ENCODE data around the gene RGPD8. TPM values are rescaled to one million over a fixed set of nuclear protein-coding genes. Genes with fewer than 3 reads are reported as not detected.

RGPD8 gene
- total and polyA plus RNA-seq, 2 of the 13 experiments (the other 11 are each of a cell fraction or from before 2014, with no cell fraction given), result 2.3 to 12.8 TPM

GRCh38 chr2:112476434-112476833, 43.0 kb upstream of the RGPD8 start:
- Histone ChIP-seq H3K36me3 (replicated peaks in 1 of 2; ENCODE audit: control insufficient read depth in 1 of 2, insufficient read depth in 2 of 2, low read length in 2 of 2) (no peaks in the 10 kb centered on the region), H3K27ac (ENCODE audit: extremely low read length, insufficient read depth, low read length) (no peak overlapping the region), H4K20me1 (ENCODE audit: insufficient read depth, low read length) (no peaks in the 10 kb centered on the region), H3K4me2 (ENCODE audit: low read depth, low read length) (peak overlapping the region; percentile 25), H3K4me1 (ENCODE audit: insufficient read depth, low read length) (peaks cover 31% of the 10 kb centered on the region), H3K9ac (ENCODE audit: insufficient read depth, low read depth, low read length) (no peak overlapping the region), H3K9me3 (ENCODE audit: low read length) (no peaks in the 10 kb centered on the region), H3K27me3 (ENCODE audit: control insufficient read depth in 1 of 2, insufficient read depth in 2 of 2, low read length in 2 of 2) (no peaks in the 10 kb centered on the region; a peak in 1 of 5 replicates), H3K79me2 (ENCODE audit: insufficient read depth, low read length) (no peaks in the 10 kb centered on the region), H3K4me3 (replicated peaks in 1 of 3; ENCODE audit: insufficient read depth in 1 of 3, low read depth in 2 of 3, low read length in 3 of 3) (no peak overlapping the region), H2AFZ (ENCODE audit: low read length) (no peak overlapping the region)
- BruUV-seq (replicated peaks), result no TSS peak
- ChIA-PET POLR2A (no interaction called here), CTCF (ENCODE audit: low intra/inter-chr PET ratio, low total read pairs) (no interaction called here)
- intact Hi-C loops (cut with micrococcal nuclease; ENCODE audit: unreplicated experiment) (no loop called here), in situ Hi-C loops (cut with HindIII; ENCODE audit: extremely low pct_ligation_motif_present, low pct_unique_long_range_greater_than_20kb) (no loop called here)
- WGBS (ENCODE audit: low lambda C conversion rate), result 31% methylated on average over 7 of the region's 7 CpGs
- no peak for DNase-seq (ENCODE audit: low spot score)
- TF ChIP-seq GATAD2A (CRISPR knock-in tag; IDR thresholded peaks at IDR 0.05), result no peak
- 0 out of 2 replicates have a peak, but pooled peaks have one; percentile 18 for TF ChIP-seq ZNF768 (CRISPR knock-in tag; IDR thresholded peaks at IDR 0.05)
- peak; percentile 22; the same call in 1 of the 2 replicates for TF ChIP-seq ZNF687 (CRISPR knock-in tag; IDR thresholded peaks at IDR 0.05)
- FAIRE-seq, result no peak
- ATAC-seq, result no peak

- FAIRE-seq (no peak), DNase-seq (ENCODE audit: low spot score) (no peak), ATAC-seq (peak; percentile 84)
- H3K4me1 ChIP-seq (ENCODE audit: insufficient read depth, low read length), result peaks cover 24% of the 10 kb centered on the region
- WGBS (ENCODE audit: low lambda C conversion rate), result 22% methylated on average over 6 of the region's 6 CpGs
- H3K9ac ChIP-seq (ENCODE audit: insufficient read depth, low read depth, low read length), result no peak overlapping the region
- H2AFZ ChIP-seq (ENCODE audit: low read length), result no peak overlapping the region
- ChIA-PET POLR2A (no interaction called here), CTCF (ENCODE audit: low intra/inter-chr PET ratio, low total read pairs) (no interaction called here)
- no peak overlapping the region for H3K4me2 ChIP-seq (ENCODE audit: low read depth, low read length)
- H3K27ac ChIP-seq (ENCODE audit: extremely low read length, insufficient read depth, low read length), result no peak overlapping the region
- BruUV-seq (replicated peaks), result no TSS peak
- intact Hi-C loops (cut with micrococcal nuclease; ENCODE audit: unreplicated experiment) (no loop called here), in situ Hi-C loops (cut with HindIII; ENCODE audit: extremely low pct_ligation_motif_present, low pct_unique_long_range_greater_than_20kb) (no loop called here)
- no peaks in the 10 kb centered on the region for H3K36me3 ChIP-seq (replicated peaks in 1 of 2; ENCODE audit: control insufficient read depth in 1 of 2, insufficient read depth in 2 of 2, low read length in 2 of 2)
- no peaks in the 10 kb centered on the region for H3K79me2 ChIP-seq (ENCODE audit: insufficient read depth, low read length)
- H3K27me3 ChIP-seq (ENCODE audit: control insufficient read depth in 1 of 2, insufficient read depth in 2 of 2, low read length in 2 of 2), result no peaks in the 10 kb centered on the region
- no peaks in the 10 kb centered on the region for H3K9me3 ChIP-seq (ENCODE audit: low read length)
- no peak overlapping the region for H3K4me3 ChIP-seq (replicated peaks in 1 of 3; ENCODE audit: insufficient read depth in 1 of 3, low read depth in 2 of 3, low read length in 3 of 3)
- no peaks in the 10 kb centered on the region for H4K20me1 ChIP-seq (ENCODE audit: insufficient read depth, low read length)
- TF ChIP-seq POLR2G (IDR thresholded peaks at IDR 0.05; ENCODE audit: low read depth, low read length) (no peak), PRDM10 (CRISPR knock-in tag; IDR thresholded peaks at IDR 0.05; ENCODE audit: low read depth) (peak; percentile 36; the same call in 1 of the 2 replicates), GATAD2A (CRISPR knock-in tag; IDR thresholded peaks at IDR 0.05) (peak; percentile 15; the same call in 1 of the 2 replicates), PBX2 (CRISPR knock-in tag; IDR thresholded peaks at IDR 0.05) (no peak)
Observed at GRCh38 chr2:112474844-112475486, 41.5 kb upstream of the RGPD8 start.

Data from HepG2 (cell line).